GM18951 (cell line): ENCODE results near the gene MAP3K2.

ENCODE experiments used
- POLR2A ChIP-seq: IDR thresholded peaks from 4 replicates; pipeline ENCODE4 v1.6.1; 2011; ENCODE audit warnings: mild to moderate bottlenecking; ENCODE audit not compliant: insufficient read length, insufficient read depth; ENCODE audit errors: extremely low read depth
- in situ Hi-C: fragments of 300-500 bp; cut with MboI; formaldehyde crosslinking; loops from one replicate; pipeline ENCODE4 v1.12.0; 2022; ENCODE audit warnings: low sequenced_read_pairs, mixed read lengths, inconsistent platforms; ENCODE audit not compliant: unreplicated experiment

The MAP3K2 gene

DNA sequence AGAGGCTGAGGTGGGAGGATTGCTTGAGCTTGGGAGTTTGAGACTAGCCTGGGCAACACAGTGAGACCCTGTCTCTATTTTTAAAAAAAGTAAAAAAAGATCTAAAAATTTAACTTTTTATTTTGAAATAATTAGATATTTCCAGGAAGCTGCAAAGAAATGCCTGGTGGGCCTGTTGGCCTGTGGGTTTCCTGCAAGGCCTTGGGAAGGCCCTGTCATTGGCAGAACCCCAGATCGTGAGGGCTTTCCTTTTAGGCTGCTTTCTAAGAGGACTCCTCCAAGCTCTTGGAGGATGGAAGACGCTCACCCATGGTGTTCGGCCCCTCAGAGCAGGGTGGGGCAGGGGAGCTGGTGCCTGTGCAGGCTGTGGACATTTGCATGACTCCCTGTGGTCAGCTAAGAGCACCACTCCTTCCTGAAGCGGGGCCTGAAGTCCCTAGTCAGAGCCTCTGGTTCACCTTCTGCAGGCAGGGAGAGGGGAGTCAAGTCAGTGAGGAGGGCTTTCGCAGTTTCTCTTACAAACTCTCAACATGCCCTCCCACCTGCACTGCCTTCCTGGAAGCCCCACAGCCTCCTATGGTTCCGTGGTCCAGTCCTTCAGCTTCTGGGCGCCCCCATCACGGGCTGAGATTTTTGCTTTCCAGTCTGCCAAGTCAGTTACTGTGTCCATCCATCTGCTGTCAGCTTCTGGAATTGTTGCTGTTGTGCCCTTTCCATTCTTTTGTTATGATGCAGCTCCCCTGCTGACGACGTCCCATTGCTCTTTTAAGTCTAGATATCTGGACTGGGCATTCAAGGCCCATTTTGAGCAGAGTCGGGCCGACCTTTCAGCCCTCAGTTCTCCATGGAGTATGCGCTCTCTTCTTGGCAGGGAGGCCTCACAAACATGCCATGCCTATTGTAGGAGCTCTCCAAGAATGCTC lies 37.1 kb upstream of the MAP3K2 start:
- in situ Hi-C loops: no loop called here
- TF ChIP-seq POLR2A: no peak

DNA sequence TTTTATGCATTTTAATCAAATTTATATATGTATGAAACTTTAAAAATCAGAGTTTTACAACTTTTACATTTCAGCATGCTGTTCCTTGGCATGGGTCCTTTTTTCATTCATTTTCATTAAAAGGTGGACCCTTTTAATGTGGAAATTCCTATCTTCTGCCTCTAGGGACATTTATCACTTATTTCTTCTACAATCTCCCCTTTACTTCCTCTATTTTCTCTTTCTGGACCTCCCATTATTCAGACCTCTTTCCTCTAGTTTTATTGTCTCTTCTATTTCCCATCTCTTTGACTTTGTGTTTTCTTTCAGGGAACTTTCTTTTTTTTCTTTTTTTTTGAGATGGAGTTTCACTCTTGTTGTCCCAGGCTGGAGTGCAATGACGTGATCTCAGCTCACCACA lies 36.1 kb upstream of the MAP3K2 start:
- in situ Hi-C loops: no loop called here

DNA sequence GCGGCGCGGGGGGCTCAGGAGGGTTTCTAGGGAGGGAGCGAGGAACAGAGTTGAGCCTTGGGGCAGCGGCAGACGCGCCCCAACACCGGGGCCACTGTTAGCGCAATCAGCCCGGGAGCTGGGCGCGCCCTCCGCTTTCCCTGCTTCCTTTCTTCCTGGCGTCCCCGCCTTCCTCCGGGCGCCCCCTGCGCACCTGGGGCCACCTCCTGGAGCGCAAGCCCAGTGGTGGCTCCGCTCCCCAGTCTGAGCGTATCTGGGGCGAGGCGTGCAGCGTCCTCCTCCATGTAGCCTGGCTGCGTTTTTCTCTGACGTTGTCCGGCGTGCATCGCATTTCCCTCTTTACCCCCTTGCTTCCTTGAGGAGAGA lies 35.7 kb upstream of the MAP3K2 start:
- TF ChIP-seq POLR2A: no peak
- in situ Hi-C loops: no loop called here

More for the DNA sequence above, 36.1 kb upstream of the MAP3K2 start:
- TF ChIP-seq POLR2A: no peak

DNA sequence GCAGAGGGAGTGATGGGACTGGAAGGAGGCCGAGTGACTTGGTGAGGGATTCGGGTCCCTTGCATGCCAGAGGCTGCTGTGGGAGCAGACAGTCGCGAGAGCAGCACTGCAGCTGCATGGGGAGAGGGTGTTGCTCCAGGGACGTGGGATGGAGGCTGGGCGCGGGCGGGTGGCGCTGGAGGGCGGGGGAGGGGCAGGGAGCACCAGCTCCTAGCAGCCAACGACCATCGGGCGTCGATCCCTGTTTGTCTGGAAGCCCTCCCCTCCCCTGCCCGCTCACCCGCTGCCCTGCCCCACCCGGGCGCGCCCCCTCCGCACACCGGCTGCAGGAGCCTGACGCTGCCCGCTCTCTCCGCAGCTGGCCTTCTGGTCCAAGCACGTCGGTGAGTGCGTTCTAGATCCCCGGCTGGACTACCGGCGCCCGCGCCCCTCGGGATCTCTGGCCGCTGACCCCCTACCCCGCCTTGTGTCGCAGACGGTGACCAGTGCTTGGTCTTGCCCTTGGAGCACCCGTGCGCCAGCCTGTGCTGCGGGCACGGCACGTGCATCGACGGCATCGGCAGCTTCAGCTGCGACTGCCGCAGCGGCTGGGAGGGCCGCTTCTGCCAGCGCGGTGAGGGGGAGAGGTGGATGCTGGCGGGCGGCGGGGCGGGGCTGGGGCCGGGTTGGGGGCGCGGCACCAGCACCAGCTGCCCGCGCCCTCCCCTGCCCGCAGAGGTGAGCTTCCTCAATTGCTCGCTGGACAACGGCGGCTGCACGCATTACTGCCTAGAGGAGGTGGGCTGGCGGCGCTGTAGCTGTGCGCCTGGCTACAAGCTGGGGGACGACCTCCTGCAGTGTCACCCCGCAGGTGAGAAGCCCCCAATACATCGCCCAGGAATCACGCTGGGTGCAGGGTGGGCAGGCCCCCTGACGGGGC lies 35.0 kb upstream of the MAP3K2 start:
- TF ChIP-seq POLR2A: no peak
- in situ Hi-C loops: no loop called here

DNA sequence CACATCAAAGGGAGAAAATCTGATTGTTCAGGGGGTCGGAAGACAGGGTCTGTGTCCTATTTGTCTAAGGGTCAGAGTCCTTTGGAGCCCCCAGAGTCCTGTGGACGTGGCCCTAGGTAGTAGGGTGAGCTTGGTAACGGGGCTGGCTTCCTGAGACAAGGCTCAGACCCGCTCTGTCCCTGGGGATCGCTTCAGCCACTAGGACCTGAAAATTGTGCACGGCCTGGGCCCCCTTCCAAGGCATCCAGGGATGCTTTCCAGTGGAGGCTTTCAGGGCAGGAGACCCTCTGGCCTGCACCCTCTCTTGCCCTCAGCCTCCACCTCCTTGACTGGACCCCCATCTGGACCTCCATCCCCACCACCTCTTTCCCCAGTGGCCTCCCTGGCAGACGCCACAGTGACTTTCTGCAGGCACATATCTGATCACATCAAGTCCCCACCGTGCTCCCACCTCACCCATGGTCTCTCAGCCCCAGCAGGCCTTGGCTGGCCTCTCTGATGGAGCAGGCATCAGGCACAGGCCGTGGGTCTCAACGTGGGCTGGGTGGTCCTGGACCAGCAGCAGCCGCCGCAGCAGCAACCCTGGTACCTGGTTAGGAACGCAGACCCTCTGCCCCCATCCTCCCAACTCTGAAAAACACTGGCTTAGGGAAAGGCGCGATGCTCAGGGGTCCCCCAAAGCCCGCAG lies 34.2 kb upstream of the MAP3K2 start:
- TF ChIP-seq POLR2A: no peak
- in situ Hi-C loops: no loop called here

DNA sequence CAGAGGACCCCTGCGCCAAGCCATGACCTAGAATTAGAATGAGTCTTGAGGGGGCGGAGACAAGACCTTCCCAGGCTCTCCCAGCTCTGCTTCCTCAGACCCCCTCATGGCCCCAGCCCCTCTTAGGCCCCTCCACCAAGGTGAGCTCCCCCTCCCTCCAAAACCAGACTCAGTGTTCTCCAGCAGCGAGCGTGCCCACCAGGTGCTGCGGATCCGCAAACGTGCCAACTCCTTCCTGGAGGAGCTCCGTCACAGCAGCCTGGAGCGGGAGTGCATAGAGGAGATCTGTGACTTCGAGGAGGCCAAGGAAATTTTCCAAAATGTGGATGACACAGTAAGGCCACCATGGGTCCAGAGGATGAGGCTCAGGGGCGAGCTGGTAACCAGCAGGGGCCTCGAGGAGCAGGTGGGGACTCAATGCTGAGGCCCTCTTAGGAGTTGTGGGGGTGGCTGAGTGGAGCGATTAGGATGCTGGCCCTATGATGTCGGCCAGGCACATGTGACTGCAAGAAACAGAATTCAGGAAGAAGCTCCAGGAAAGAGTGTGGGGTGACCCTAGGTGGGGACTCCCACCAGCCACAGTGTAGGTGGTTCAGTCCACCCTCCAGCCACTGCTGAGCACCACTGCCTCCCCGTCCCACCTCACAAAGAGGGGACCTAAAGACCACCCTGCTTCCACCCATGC lies 33.5 kb upstream of the MAP3K2 start:
- in situ Hi-C loops: no loop called here
- TF ChIP-seq POLR2A: no peak

DNA sequence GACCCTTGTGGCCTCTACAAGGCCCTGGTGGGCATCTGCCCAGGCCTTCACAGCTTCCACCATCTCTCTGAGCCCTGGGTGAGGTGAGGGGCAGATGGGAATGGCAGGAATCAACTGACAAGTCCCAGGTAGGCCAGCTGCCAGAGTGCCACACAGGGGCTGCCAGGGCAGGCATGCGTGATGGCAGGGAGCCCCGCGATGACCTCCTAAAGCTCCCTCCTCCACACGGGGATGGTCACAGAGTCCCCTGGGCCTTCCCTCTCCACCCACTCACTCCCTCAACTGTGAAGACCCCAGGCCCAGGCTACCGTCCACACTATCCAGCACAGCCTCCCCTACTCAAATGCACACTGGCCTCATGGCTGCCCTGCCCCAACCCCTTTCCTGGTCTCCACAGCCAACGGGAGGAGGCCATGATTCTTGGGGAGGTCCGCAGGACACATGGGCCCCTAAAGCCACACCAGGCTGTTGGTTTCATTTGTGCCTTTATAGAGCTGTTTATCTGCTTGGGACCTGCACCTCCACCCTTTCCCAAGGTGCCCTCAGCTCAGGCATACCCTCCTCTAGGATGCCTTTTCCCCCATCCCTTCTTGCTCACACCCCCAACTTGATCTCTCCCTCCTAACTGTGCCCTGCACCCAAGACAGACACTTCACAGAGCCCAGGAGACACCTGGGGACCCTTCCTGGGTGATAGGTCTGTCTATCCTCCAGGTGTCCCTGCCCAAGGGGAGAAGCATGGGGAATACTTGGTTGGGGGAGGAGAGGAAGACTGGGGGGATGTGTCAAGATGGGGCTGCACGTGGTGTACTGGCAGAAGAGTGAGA lies 32.5 kb upstream of the MAP3K2 start:
- in situ Hi-C loops: no loop called here
- no peak for TF ChIP-seq POLR2A

DNA sequence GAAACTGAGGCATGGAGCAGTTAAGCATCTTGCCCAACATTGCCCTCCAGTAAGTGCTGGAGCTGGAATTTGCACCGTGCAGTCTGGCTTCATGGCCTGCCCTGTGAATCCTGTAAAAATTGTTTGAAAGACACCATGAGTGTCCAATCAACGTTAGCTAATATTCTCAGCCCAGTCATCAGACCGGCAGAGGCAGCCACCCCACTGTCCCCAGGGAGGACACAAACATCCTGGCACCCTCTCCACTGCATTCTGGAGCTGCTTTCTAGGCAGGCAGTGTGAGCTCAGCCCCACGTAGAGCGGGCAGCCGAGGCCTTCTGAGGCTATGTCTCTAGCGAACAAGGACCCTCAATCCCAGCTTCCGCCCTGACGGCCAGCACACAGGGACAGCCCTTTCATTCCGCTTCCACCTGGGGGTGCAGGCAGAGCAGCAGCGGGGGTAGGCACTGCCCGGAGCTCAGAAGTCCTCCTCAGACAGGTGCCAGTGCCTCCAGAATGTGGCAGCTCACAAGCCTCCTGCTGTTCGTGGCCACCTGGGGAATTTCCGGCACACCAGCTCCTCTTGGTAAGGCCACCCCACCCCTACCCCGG lies 31.8 kb upstream of the MAP3K2 start:
- TF ChIP-seq POLR2A: no peak
- in situ Hi-C loops: no loop called here

DNA sequence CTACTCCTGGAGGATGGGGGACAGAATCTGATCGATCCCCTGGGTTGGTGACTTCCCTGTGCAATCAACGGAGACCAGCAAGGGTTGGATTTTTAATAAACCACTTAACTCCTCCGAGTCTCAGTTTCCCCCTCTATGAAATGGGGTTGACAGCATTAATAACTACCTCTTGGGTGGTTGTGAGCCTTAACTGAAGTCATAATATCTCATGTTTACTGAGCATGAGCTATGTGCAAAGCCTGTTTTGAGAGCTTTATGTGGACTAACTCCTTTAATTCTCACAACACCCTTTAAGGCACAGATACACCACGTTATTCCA lies 31.3 kb upstream of the MAP3K2 start:
- TF ChIP-seq POLR2A: no peak
- in situ Hi-C loops: no loop called here

DNA sequence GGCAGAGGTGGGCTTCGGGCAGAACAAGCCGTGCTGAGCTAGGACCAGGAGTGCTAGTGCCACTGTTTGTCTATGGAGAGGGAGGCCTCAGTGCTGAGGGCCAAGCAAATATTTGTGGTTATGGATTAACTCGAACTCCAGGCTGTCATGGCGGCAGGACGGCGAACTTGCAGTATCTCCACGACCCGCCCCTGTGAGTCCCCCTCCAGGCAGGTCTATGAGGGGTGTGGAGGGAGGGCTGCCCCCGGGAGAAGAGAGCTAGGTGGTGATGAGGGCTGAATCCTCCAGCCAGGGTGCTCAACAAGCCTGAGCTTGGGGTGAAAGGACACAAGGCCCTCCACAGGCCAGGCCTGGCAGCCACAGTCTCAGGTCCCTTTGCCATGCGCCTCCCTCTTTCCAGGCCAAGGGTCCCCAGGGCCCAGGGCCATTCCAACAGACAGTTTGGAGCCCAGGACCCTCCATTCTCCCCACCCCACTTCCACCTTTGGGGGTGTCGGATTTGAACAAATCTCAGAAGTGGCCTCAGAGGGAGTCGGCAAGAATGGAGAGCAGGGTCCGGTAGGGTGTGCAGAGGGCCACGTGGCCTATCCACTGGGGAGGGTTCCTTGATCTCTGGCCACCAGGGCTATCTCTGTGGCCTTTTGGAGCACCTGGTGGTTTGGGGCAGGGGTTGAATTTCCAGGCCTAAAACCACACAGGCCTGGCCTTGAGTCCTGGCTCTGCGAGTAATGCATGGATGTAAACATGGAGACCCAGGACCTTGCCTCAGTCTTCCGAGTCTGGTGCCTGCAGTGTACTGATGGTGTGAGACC lies 30.7 kb upstream of the MAP3K2 start, which contains the start of gene PROC:
PROC (plus strand) TSS at position 128 of the 812 bp plus-strand sequence. CDS start 1,516 bp downstream, outside the sequence.
- in situ Hi-C loops: no loop called here
- no peak for TF ChIP-seq POLR2A

DNA sequence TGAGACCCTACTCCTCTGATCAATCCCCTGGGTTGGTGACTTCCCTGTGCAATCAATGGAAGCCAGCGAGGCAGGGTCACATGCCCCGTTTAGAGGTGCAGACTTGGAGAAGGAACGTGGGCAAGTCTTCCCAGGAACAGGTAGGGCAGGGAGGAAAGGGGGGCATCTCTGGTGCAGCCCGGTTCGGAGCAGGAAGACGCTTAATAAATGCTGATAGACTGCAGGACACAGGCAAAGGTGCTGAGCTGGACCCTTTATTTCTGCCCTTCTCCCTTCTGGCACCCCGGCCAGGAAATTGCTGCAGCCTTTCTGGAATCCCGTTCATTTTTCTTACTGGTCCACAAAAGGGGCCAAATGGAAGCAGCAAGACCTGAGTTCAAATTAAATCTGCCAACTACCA lies 29.6 kb upstream of the MAP3K2 start:
- in situ Hi-C loops: no loop called here

DNA sequence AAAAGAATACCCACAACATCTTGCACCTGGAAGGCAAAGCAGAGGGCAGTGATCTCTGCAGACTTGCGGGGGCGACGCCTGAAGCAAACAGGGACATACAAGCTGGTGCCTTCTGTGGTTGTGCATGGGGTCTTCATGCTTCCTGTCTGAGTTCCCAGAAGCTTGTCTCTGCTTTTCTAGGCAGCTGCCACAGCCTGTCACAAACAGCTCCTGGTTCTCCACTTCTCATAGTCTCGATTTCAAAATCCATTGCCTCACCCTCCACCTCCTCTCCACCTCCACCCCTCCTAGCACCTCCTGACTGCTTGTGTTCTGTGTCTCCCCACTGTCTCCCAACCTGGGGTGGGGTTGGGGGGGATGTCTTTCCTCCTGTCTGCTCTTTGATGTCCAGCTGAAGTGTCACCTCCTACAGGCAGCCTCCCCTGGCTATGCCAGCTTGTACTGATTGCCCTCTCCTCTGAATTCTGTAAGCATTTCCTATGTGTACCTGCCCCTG lies 28.8 kb upstream of the MAP3K2 start:
- in situ Hi-C loops: no loop called here
- TF ChIP-seq POLR2A: no peak

More for the DNA sequence above, 29.6 kb upstream of the MAP3K2 start:
- no peak for TF ChIP-seq POLR2A
